Panc1 (cell line): ENCODE results near the gene SLCO1B3.

Source experiments
- CTCF ChIP-seq: fragments of 450-650 bp; IDR thresholded peaks from 2 replicates; pipeline ENCODE4 v1.5.1; 2017; ENCODE audit warnings: mild to moderate bottlenecking
- POLR2AphosphoS5 ChIP-seq: IDR thresholded peaks from 2 replicates; pipeline ENCODE4 v1.6.1; 2012; ENCODE audit warnings: mild to moderate bottlenecking, low read depth, low read length, moderate library complexity
- SIN3A ChIP-seq: IDR thresholded peaks from 2 replicates; pipeline ENCODE4 v1.6.1; 2012; ENCODE audit warnings: low read depth, mild to moderate bottlenecking, low read length, moderate library complexity, borderline replicate concordance; ENCODE audit not compliant: insufficient read depth

GRCh38 chr12:20808521-20808920 is 2.0 kb upstream of the SLCO1B3 start:
- TF ChIP-seq CTCF, result no peak
- no peak for TF ChIP-seq POLR2AphosphoS5
- no peak for TF ChIP-seq SIN3A
